CD4-positive, alpha-beta T cell treated with Interleukin-21 for 1 hour (primary cell): ENCODE results near the gene XYLT2.

ENCODE experiments used
- DNase-seq: peaks from one replicate; pipeline ENCODE4 v3.0.0-alpha.2; 2020

Gene XYLT2

GRCh38 chr17:50352072-50352692 lies 6.3 kb downstream of the XYLT2 start:
- DNase-seq: no peak

- DNase-seq: no peak
These were observed 7.0 kb downstream of the XYLT2 start for GRCh38 chr17:50352693-50353599.

- no peak for DNase-seq
These were observed 7.8 kb downstream of the XYLT2 start for GRCh38 chr17:50353600-50354195.

- no peak for DNase-seq
These were observed 8.3 kb downstream of the XYLT2 start for GRCh38 chr17:50354198-50354597.

GRCh38 chr17:50354776-50355175 lies 8.8 kb downstream of the XYLT2 start:
- DNase-seq: no peak

- DNase-seq: no peak
These were observed 9.4 kb downstream of the XYLT2 start for GRCh38 chr17:50355336-50355700.

GRCh38 chr17:50355701-50356341 lies 9.9 kb downstream of the XYLT2 start:
- DNase-seq: no peak

GRCh38 chr17:50356418-50356817 lies 10.5 kb downstream of the XYLT2 start:
- DNase-seq: no peak

- no peak for DNase-seq
These were observed 11.1 kb downstream of the XYLT2 start for GRCh38 chr17:50356892-50357510.

- DNase-seq: no peak
These were observed 12.3 kb downstream of the XYLT2 start for GRCh38 chr17:50358177-50358576.

- no peak for DNase-seq
These were observed 13.2 kb downstream of the XYLT2 start for GRCh38 chr17:50359005-50359699.

- no peak for DNase-seq
These were observed 14.1 kb downstream of the XYLT2 start for GRCh38 chr17:50359998-50360461.

GRCh38 chr17:50360486-50361115 lies 14.7 kb downstream of the XYLT2 start:
- DNase-seq: no peak

GRCh38 chr17:50361561-50362480 lies 15.9 kb downstream of the XYLT2 start:
- peak; percentile 72 for DNase-seq

- no peak for DNase-seq
These were observed 16.7 kb downstream of the XYLT2 start for GRCh38 chr17:50362661-50363060.

GRCh38 chr17:50363217-50364060 lies 17.5 kb downstream of the XYLT2 start:
- no peak for DNase-seq

- no peak for DNase-seq
These were observed 18.1 kb downstream of the XYLT2 start for GRCh38 chr17:50364061-50364458.

GRCh38 chr17:50364715-50365114 lies 18.8 kb downstream of the XYLT2 start:
- DNase-seq: no peak

- DNase-seq: no peak
These were observed 19.2 kb downstream of the XYLT2 start for GRCh38 chr17:50365165-50365564.
